CD14-positive monocyte (primary cell): Measurements from ENCODE around the gene SMIM24. TPM values are rescaled to one million over a fixed set of nuclear protein-coding genes. Genes with fewer than 3 reads are reported as not detected.
"Not testable (repeated sequence)": the region's sequence is repeated elsewhere in the genome, so short reads cannot be mapped to it uniquely, and the experiment has no call there.

Source experiments
- DNase-seq, 3 donors: peaks; one replicate each; pipeline ENCODE4 v3.0.0-alpha.2; 2011 to 2022
- H2AFZ ChIP-seq: 2 replicates; pipeline ENCODE4 v1.6.0; 2012; ENCODE audit warnings: mild to moderate bottlenecking, low read depth, low read length, inconsistent platforms; ENCODE audit not compliant: insufficient read depth, poor library complexity, severe bottlenecking
- H3K27ac ChIP-seq, 2 donors: 1 replicate in 1 of 2; 2 replicates in 1 of 2; pipeline ENCODE4 v1.5.1; 2012 to 2013; ENCODE audit warnings: low read length in 2 of 2, control low read depth in 1 of 2, inconsistent platforms in 1 of 2, low read depth in 1 of 2, mild to moderate bottlenecking in 1 of 2
- H3K27me3 ChIP-seq, 2 donors: one replicate each; pipeline versions ENCODE4 v1.6.0 to v1.6.1; 2011 to 2013; ENCODE audit warnings: low read length in 2 of 2; ENCODE audit not compliant: control insufficient read depth in 2 of 2, insufficient read depth in 2 of 2
- H3K36me3 ChIP-seq, 2 donors: replicated peaks in 1 of 2; 1 replicate in 1 of 2; 2 replicates in 1 of 2; pipeline versions ENCODE4 v1.5.1 to v1.6.1; 2012 to 2013; ENCODE audit warnings: low read length in 2 of 2, control low read depth in 1 of 2, inconsistent platforms in 1 of 2, mild to moderate bottlenecking in 1 of 2; ENCODE audit not compliant: insufficient read depth in 2 of 2, control insufficient read depth in 1 of 2
- H3K4me1 ChIP-seq, 2 donors: 1 replicate in 1 of 2; 2 replicates in 1 of 2; pipeline versions ENCODE4 v1.5.1 to v1.6.1; 2012 to 2013; ENCODE audit warnings: low read length in 2 of 2, control low read depth in 1 of 2, inconsistent platforms in 1 of 2, mild to moderate bottlenecking in 1 of 2, moderate library complexity in 1 of 2; ENCODE audit not compliant: insufficient read depth in 2 of 2, control insufficient read depth in 1 of 2
- H3K4me2 ChIP-seq: replicated peaks from 2 replicates; pipeline ENCODE3; 2012; ENCODE audit warnings: low read length, moderate library complexity, mild to moderate bottlenecking; ENCODE audit not compliant: poor library complexity, severe bottlenecking; ENCODE audit errors: extremely low read depth
- H3K4me3 ChIP-seq, 3 experiments: fragments of 200-600 bp in 1 of 3; sonication (generic) in 1 of 3; replicated peaks in 1 of 3; 1 replicate in 2 of 3; 2 replicates in 1 of 3; pipeline ENCODE4 v1.5.1; 2011 to 2013; ENCODE audit warnings: low read length in 3 of 3, mild to moderate bottlenecking in 3 of 3, control low read depth in 2 of 3, low read depth in 2 of 3, inconsistent platforms in 1 of 3, moderate library complexity in 1 of 3
- H3K79me2 ChIP-seq: 2 replicates; pipeline ENCODE4 v1.6.0; 2012; ENCODE audit warnings: mild to moderate bottlenecking, control low read depth, inconsistent platforms, low read length, moderate library complexity; ENCODE audit not compliant: insufficient read depth
- H3K9ac ChIP-seq: 2 replicates; pipeline ENCODE4 v1.6.0; 2017; ENCODE audit warnings: low read length, mild to moderate bottlenecking; ENCODE audit not compliant: insufficient read depth, poor library complexity, severe bottlenecking
- H3K9me3 ChIP-seq, 2 donors: replicated peaks in 1 of 2; 1 replicate in 1 of 2; 2 replicates in 1 of 2; pipeline versions ENCODE4 v1.5.1 to v1.6.1; 2012 to 2013; ENCODE audit warnings: low read length in 2 of 2, control low read depth in 1 of 2; ENCODE audit not compliant: control insufficient read depth in 1 of 2, insufficient read depth in 1 of 2
- H4K20me1 ChIP-seq: 2 replicates; pipeline ENCODE4 v1.6.0; 2012; ENCODE audit warnings: mild to moderate bottlenecking, low read length, control low read depth, moderate library complexity; ENCODE audit not compliant: insufficient read depth
- H3K27ac Mint-ChIP-seq, 7 donors: one replicate each; pipeline ENCODE4 v1.8.0; 2020; ENCODE audit warnings: mild to moderate bottlenecking in 7 of 7, mixed read lengths in 7 of 7, moderate library complexity in 6 of 7, inconsistent platforms in 2 of 7
- H3K27me3 Mint-ChIP-seq, 3 donors: one replicate each; pipeline ENCODE4 v1.8.0; 2021 to 2022; ENCODE audit warnings: low read depth in 3 of 3, mild to moderate bottlenecking in 3 of 3, mixed read lengths in 3 of 3, moderate library complexity in 3 of 3, inconsistent platforms in 1 of 3
- H3K36me3 Mint-ChIP-seq, 2 donors: one replicate each; pipeline ENCODE4 v1.8.0; 2020; ENCODE audit warnings: mixed read lengths in 2 of 2, inconsistent platforms in 1 of 2, mild to moderate bottlenecking in 1 of 2
- H3K4me1 Mint-ChIP-seq: one replicate; pipeline ENCODE4 v1.8.0; 2020; ENCODE audit warnings: mild to moderate bottlenecking, mixed read lengths
- H3K4me3 Mint-ChIP-seq, 2 donors: one replicate each; pipeline ENCODE4 v1.8.0; 2020; ENCODE audit warnings: mild to moderate bottlenecking in 2 of 2, mixed read lengths in 2 of 2, moderate library complexity in 1 of 2
- H3K9me3 Mint-ChIP-seq, 7 donors: one replicate each; pipeline ENCODE4 v1.8.0; 2020 to 2022; ENCODE audit warnings: mixed read lengths in 7 of 7, mild to moderate bottlenecking in 6 of 7, moderate library complexity in 6 of 7, inconsistent platforms in 2 of 7
- CTCF ChIP-seq: fragments of 200-600 bp; IDR thresholded peaks from one replicate; pipeline ENCODE4 v1.8.0; 2022; ENCODE audit warnings: antibody characterized with exemption, mild to moderate bottlenecking
- WGBS: methylation state at CpG from one replicate; pipeline ENCODE4 v1.1.5; 2013; ENCODE audit warnings: missing lambda C conversion rate; ENCODE audit not compliant: insufficient coverage; 5-methylcytosine and 5-hydroxymethylcytosine counted together
- intact Hi-C, 2 donors: fragments of 100-400 bp; cut with micrococcal nuclease; formaldehyde crosslinking; loops; one replicate each; pipeline versions ENCODE4 v1.15.0 to v1.15.1; 2023
- polyA plus RNA-seq, 3 donors: library from polyadenylated mRNA; depleted of rRNA in 1 of 3; unstranded in 2 of 3; stranded (reverse) in 1 of 3; fragments of 300-500 nt in 2 of 3; fragments of >200 nt in 1 of 3; fragmentation: Illumina TruSeq in 2 of 3; gene quantifications; 1 replicate in 2 of 3; 2 replicates in 1 of 3; pipeline ENCODE4 v1.2.3, GENCODE V29; 2012 to 2021

The SMIM24 gene
- polyA plus RNA-seq, 3 donors, result 0.30 TPM; not detected in 2

GRCh38 chr19:3453840-3454239 lies 26.5 kb downstream of the SMIM24 start:
- Mint-ChIP-seq H3K9me3 (no peaks in the 10 kb centered on the region), H3K36me3 (peaks cover 45 to 77% of the 10 kb centered on the region in 2 donors), H3K27me3 (no peaks in the 10 kb centered on the region), H3K27ac (no peak overlapping the region), H3K4me1 (no peaks in the 10 kb centered on the region), H3K4me3 (no peak overlapping the region)
- intact Hi-C loops, result no loop called here
- no peak for TF ChIP-seq CTCF
- Histone ChIP-seq H3K36me3 (peaks cover 79 to 98% of the 10 kb centered on the region in 2 donors), H3K79me2 (peaks cover 5% of the 10 kb centered on the region), H3K9me3 (no peaks in the 10 kb centered on the region), H3K4me1 (no peaks in the 10 kb centered on the region), H4K20me1 (peaks cover 64% of the 10 kb centered on the region), H3K4me3 (no peak overlapping the region), H3K27me3 (no peaks in the 10 kb centered on the region), H2AFZ (no peak overlapping the region), H3K9ac (no peak overlapping the region), H3K27ac (no peak overlapping the region), H3K4me2 (no peak overlapping the region)
- DNase-seq, result no peak
- WGBS, result 95% methylated on average over 25 of the region's 25 CpGs

- H2AFZ ChIP-seq, H3K27me3 Mint-ChIP-seq, DNase-seq, H3K9me3 Mint-ChIP-seq, H3K4me1 Mint-ChIP-seq, H3K4me3 Mint-ChIP-seq, H3K9me3 ChIP-seq, H3K27me3 ChIP-seq, H3K4me3 ChIP-seq, H3K9ac ChIP-seq, intact Hi-C loops, H3K79me2 ChIP-seq, H3K4me2 ChIP-seq, H3K4me1 ChIP-seq, H3K27ac ChIP-seq: not testable (repeated sequence)
- peaks cover 78 to 99% of the 10 kb centered on the region in 2 donors for H3K36me3 ChIP-seq
- peaks cover 61% of the 10 kb centered on the region for H4K20me1 ChIP-seq
- H3K36me3 Mint-ChIP-seq, result peaks cover 44 to 79% of the 10 kb centered on the region in 2 donors
- 100% methylated on average over 4 of the region's 10 CpGs for WGBS
- H3K27ac Mint-ChIP-seq, result peak overlapping the region in 2 of 7 donors; percentile 26 to 40
Measured at GRCh38 chr19:3452942-3453214, 27.4 kb downstream of the SMIM24 start.
